CD4-positive, alpha-beta T cell treated with Interferon alpha-2 for 1 hour (primary cell): ENCODE data around the gene RBMY1B.
"Not testable (repeated sequence)": the region's sequence is repeated elsewhere in the genome, so short reads cannot be mapped to it uniquely, and the experiment has no call there.

ENCODE experiments used
- DNase-seq, 2 donors: peaks; one replicate each; pipeline ENCODE4 v3.0.0-alpha.2; 2020 to 2022

The RBMY1B gene

DNA sequence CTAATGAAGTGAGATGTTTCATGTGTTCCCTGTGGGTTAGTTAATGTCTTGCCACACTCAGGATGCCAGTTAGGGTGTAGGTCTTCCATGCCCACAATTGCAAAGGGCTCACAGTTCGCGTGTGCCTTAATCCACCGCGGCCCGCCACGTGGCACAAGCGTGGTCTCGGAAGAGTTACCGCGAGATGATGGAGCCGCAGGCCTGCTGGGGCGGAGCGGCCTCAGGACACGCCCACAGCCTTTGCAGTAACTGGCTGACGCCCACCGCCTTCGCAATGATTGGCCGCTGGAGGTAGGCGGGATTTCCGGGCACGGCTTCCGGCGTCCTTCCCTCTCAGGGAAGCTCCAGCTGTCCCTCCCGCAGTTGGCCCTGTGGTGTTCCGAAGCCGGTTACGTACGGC lies at the start of gene RBMY1B:
Gene RBMY1B, plus strand, starts transcription at position 301 of the 400 bp plus-strand sequence. CDS start 2,013 bp downstream, outside the sequence.
- DNase-seq: not testable (repeated sequence)

DNA sequence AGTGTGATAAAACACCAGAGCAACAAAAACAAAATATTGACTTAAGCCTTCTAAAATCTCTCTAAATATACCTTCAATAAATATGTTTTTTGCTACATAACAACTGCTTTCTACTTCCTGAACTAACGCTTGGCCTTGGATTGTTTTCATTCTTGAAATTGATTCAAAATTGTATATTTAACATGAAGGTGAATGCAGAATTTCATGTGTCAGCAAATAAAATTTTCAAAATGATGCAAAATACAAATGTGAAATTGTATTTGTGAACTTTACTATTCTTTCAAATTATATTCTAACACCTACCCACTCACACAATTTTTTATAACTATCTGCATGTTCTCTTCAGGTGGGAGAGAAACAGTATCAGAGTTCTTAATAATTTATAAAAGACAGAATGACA lies 48.2 kb upstream of the RBMY1B start:
- not testable (repeated sequence) for DNase-seq

DNA sequence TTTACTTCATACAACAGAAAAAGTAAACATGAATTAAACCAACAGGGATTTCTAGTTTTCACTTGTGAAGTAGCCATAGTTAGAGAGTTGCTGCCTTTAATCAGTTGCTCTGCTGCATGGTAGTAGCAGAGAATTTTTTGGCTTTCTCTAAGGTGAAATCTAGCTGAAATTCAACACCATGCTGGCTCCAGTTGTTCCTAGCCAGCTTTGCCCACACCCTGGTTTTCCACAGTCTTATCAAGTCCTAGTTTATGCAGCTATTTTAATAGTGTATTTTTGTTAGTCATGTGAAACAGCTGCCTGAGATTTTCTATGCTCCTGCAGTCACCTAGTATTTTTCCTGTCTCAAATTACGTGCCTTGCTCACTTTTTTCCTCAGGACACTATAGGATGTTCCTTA lies 28.2 kb upstream of the RBMY1B start:
- no peak for DNase-seq

DNA sequence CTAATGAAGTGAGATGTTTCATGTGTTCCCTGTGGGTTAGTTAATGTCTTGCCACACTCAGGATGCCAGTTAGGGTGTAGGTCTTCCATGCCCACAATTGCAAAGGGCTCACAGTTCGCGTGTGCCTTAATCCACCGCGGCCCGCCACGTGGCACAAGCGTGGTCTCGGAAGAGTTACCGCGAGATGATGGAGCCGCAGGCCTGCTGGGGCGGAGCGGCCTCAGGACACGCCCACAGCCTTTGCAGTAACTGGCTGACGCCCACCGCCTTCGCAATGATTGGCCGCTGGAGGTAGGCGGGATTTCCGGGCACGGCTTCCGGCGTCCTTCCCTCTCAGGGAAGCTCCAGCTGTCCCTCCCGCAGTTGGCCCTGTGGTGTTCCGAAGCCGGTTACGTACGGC lies 23.4 kb downstream of the RBMY1B start, which contains the start of gene RBMY1A1:
Gene RBMY1A1, plus strand, starts transcription at position 301 of the 400 bp plus-strand sequence. CDS start 2,013 bp downstream, outside the sequence.
- not testable (repeated sequence) for DNase-seq

DNA sequence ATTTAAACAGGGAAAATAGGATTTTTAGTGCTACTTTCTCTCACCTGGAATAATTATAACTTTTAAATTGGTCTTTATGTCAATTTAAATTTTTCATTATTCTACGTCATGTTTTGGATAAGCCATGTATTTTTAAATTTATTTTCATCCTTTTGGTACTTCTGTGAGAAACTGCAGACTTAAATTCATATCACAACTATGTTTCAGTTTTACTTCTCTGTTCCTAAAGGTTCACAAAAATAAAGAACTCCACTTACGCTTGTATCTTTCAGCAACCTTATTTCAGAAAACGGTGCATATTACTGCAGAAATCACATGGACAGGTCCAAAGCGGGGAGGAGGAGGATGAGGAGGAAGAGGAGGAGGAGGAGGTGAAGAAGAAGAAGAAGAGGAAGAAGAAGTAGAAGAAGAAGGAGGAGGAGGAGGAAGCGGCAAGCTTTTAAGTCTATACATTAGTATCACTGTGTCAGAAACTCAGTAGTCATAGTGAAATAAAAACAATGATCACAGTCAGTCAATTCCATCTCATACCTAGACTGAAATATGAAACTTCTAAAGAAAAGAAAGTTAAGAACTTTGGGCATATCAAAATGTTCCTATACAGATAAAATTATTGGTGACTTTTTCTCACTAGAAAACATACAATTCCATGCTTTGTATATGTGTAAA lies 48.3 kb downstream of the RBMY1B start:
- not testable (repeated sequence) for DNase-seq
